ENCODE measurements around the gene CLEC7A. TPM values are rescaled to one million over a fixed set of nuclear protein-coding genes. Genes with fewer than 3 reads are reported as not detected.

The CLEC7A gene
- total RNA-seq, 6 experiments from 2014 or later: not detected

- H3K27ac Mint-ChIP-seq: no peak overlapping the region
- H3K4me3 Mint-ChIP-seq: no peak overlapping the region
- H3K4me1 Mint-ChIP-seq (ENCODE audit: low read depth): peaks cover 20% of the 10 kb centered on the region
- no peak for TF ChIP-seq CTCF (IDR thresholded peaks at IDR 0.05)
- no peaks in the 10 kb centered on the region for H3K9me3 Mint-ChIP-seq
- peaks cover 1% of the 10 kb centered on the region; the same call in 1 of the 2 replicates for H3K27me3 Mint-ChIP-seq (ENCODE audit: insufficient read depth)
- no peak for DNase-seq
- H3K36me3 Mint-ChIP-seq (ENCODE audit: low read depth): no peaks in the 10 kb centered on the region
These were observed 1.3 kb downstream of the CLEC7A start for GRCh38 chr12:10128687-10129086.

- H3K27me3 Mint-ChIP-seq (ENCODE audit: insufficient read depth): peaks cover 1% of the 10 kb centered on the region; the same call in 1 of the 2 replicates
These were observed 3.6 kb downstream of the CLEC7A start for GRCh38 chr12:10126413-10126812.

GRCh38 chr12:10122689-10123088 lies 7.3 kb downstream of the CLEC7A start:
- no peak for DNase-seq
- Mint-ChIP-seq H3K27ac (no peak overlapping the region), H3K4me1 (ENCODE audit: low read depth) (peaks cover 24% of the 10 kb centered on the region), H3K27me3 (ENCODE audit: insufficient read depth) (peaks cover 1% of the 10 kb centered on the region), H3K9me3 (no peaks in the 10 kb centered on the region), H3K36me3 (ENCODE audit: low read depth) (no peaks in the 10 kb centered on the region), H3K4me3 (no peak overlapping the region)
- no peak for TF ChIP-seq CTCF (IDR thresholded peaks at IDR 0.05)

More at GRCh38 chr12:10126413-10126812, 3.6 kb downstream of the CLEC7A start:
- no peaks in the 10 kb centered on the region for H3K36me3 Mint-ChIP-seq (ENCODE audit: low read depth)
- peaks cover 9% of the 10 kb centered on the region for H3K4me1 Mint-ChIP-seq (ENCODE audit: low read depth)
- no peak for DNase-seq
- H3K4me3 Mint-ChIP-seq: no peak overlapping the region
- H3K27ac Mint-ChIP-seq: no peak overlapping the region
- H3K9me3 Mint-ChIP-seq: no peaks in the 10 kb centered on the region
- no peak for TF ChIP-seq CTCF (IDR thresholded peaks at IDR 0.05)

GRCh38 chr12:10121278-10121677 lies 8.7 kb downstream of the CLEC7A start:
- TF ChIP-seq CTCF (IDR thresholded peaks at IDR 0.05): no peak
- Mint-ChIP-seq H3K27me3 (ENCODE audit: insufficient read depth) (no peaks in the 10 kb centered on the region; the same call in 1 of the 2 replicates), H3K4me1 (ENCODE audit: low read depth) (peaks cover 24% of the 10 kb centered on the region), H3K36me3 (ENCODE audit: low read depth) (no peaks in the 10 kb centered on the region), H3K9me3 (no peaks in the 10 kb centered on the region), H3K27ac (no peak overlapping the region; the same call in 1 of the 2 replicates), H3K4me3 (peak overlapping the region; percentile 9; the same call in 1 of the 2 replicates)
- DNase-seq: no peak

- Mint-ChIP-seq H3K9me3 (no peaks in the 10 kb centered on the region), H3K4me1 (ENCODE audit: low read depth) (peaks cover 41% of the 10 kb centered on the region), H3K27ac (peak overlapping the region; percentile 15), H3K36me3 (ENCODE audit: low read depth) (no peaks in the 10 kb centered on the region), H3K27me3 (ENCODE audit: insufficient read depth) (no peaks in the 10 kb centered on the region; the same call in 1 of the 2 replicates), H3K4me3 (no peak overlapping the region)
- no peak for TF ChIP-seq CTCF (IDR thresholded peaks at IDR 0.05)
- DNase-seq: peak; percentile 60
These were observed 10.9 kb downstream of the CLEC7A start for GRCh38 chr12:10119066-10119465.

All from HFFc6 (cell line).